ENCODE data around the gene PTPN6.
A peak's percentile ranks its signal among the peaks of the same experiment; 100 is the strongest.

PTPN6 gene

GRCh38 chr12:6970096-6970527 lies 19.0 kb downstream of the PTPN6 start:
- DNase-seq: peak in 2 of 5 donors; percentile 18 to 30

GRCh38 chr12:6974180-6974579 lies 23.0 kb downstream of the PTPN6 start:
- no peak for DNase-seq

- DNase-seq: no peak
Measured at GRCh38 chr12:6975297-6976032, 24.3 kb downstream of the PTPN6 start.

GRCh38 chr12:6977653-6978052 lies 26.5 kb downstream of the PTPN6 start:
- DNase-seq: no peak

GRCh38 chr12:6978188-6978587 lies 27.0 kb downstream of the PTPN6 start:
- DNase-seq: no peak

GRCh38 chr12:6978611-6979011 lies 27.5 kb downstream of the PTPN6 start:
- DNase-seq: no peak

- no peak for DNase-seq
Measured at GRCh38 chr12:6979021-6979420, 27.9 kb downstream of the PTPN6 start.

GRCh38 chr12:6979453-6979852 lies 28.3 kb downstream of the PTPN6 start:
- no peak for DNase-seq

GRCh38 chr12:6980075-6980474 lies 28.9 kb downstream of the PTPN6 start:
- DNase-seq: no peak

GRCh38 chr12:6980740-6981139 lies 29.6 kb downstream of the PTPN6 start:
- no peak for DNase-seq

- no peak for DNase-seq
Measured at GRCh38 chr12:6981152-6982052, 30.2 kb downstream of the PTPN6 start.

- no peak for DNase-seq
Measured at GRCh38 chr12:6982532-6982931, 31.4 kb downstream of the PTPN6 start.

- no peak for DNase-seq
Measured at GRCh38 chr12:6987956-6988553, 36.9 kb downstream of the PTPN6 start.

GRCh38 chr12:6996040-6996441 lies 44.9 kb downstream of the PTPN6 start:
- DNase-seq: no peak

GRCh38 chr12:6998715-6999451 lies 47.7 kb downstream of the PTPN6 start:
- DNase-seq: no peak

GRCh38 chr12:7001921-7002591 lies 50.9 kb downstream of the PTPN6 start:
- no peak for DNase-seq

- DNase-seq: no peak
Measured at GRCh38 chr12:7004287-7004803, 53.2 kb downstream of the PTPN6 start.

GRCh38 chr12:7004840-7005239 lies 53.7 kb downstream of the PTPN6 start:
- DNase-seq: no peak

- DNase-seq: no peak
Measured at GRCh38 chr12:7005311-7005710, 54.2 kb downstream of the PTPN6 start.

- DNase-seq: no peak
Measured at GRCh38 chr12:7006639-7007038, 55.5 kb downstream of the PTPN6 start.

- DNase-seq: no peak
Measured at GRCh38 chr12:7008864-7009263, 57.7 kb downstream of the PTPN6 start.

- no peak for DNase-seq
Measured at GRCh38 chr12:7009512-7009911, 58.4 kb downstream of the PTPN6 start.
